DND-41 (cell line): ENCODE data around the gene ST7.

Experiments used
- ATAC-seq: fragments of 200-7000 bp; cut with Tn5 transposase; 3 replicates; pipeline ENCODE4 v1.9.1; 2021; ENCODE audit warnings: low read depth; ENCODE audit not compliant: insufficient read depth
- DNase-seq: peaks from one replicate; pipeline ENCODE4 v3.0.0-alpha.2; 2020
- H2AFZ ChIP-seq: 2 replicates; pipeline ENCODE4 v1.6.0; 2012; ENCODE audit warnings: low read depth, low read length
- H3K27ac ChIP-seq: 2 replicates; pipeline ENCODE4 v1.5.1; 2012; ENCODE audit warnings: low read length, inconsistent platforms
- H3K27me3 ChIP-seq: fragments of 200-600 bp; sonication (generic); 2 replicates; pipeline ENCODE4 v1.6.0; 2012; ENCODE audit warnings: low read length, mild to moderate bottlenecking, inconsistent platforms; ENCODE audit not compliant: insufficient read depth, poor library complexity
- H3K36me3 ChIP-seq: 2 replicates; pipeline ENCODE4 v1.5.1; 2012; ENCODE audit warnings: low read length, inconsistent platforms; ENCODE audit not compliant: insufficient read depth
- H3K4me1 ChIP-seq: 2 replicates; pipeline ENCODE4 v1.5.1; 2012; ENCODE audit warnings: mild to moderate bottlenecking, low read length; ENCODE audit not compliant: insufficient read depth
- H3K4me2 ChIP-seq: 2 replicates; pipeline ENCODE4 v1.6.0; 2012; ENCODE audit warnings: mild to moderate bottlenecking, moderate library complexity, low read length, inconsistent platforms; ENCODE audit not compliant: insufficient read depth
- H3K4me3 ChIP-seq, 2 experiments: fragments of 200-600 bp in 1 of 2; shearing (Covaris generic) in 1 of 2; 2 replicates each; pipeline ENCODE4 v1.5.1; 2012 to 2016; ENCODE audit warnings: inconsistent platforms in 2 of 2, low read length in 2 of 2, mild to moderate bottlenecking in 2 of 2, low read depth in 1 of 2, moderate library complexity in 1 of 2
- H3K79me2 ChIP-seq: 2 replicates; pipeline ENCODE4 v1.6.0; 2012; ENCODE audit warnings: low read length, inconsistent platforms; ENCODE audit not compliant: insufficient read depth
- H3K9ac ChIP-seq: 2 replicates; pipeline ENCODE4 v1.6.0; 2012; ENCODE audit warnings: low read depth, mild to moderate bottlenecking, inconsistent platforms, low read length, moderate library complexity
- H3K9me3 ChIP-seq: 2 replicates; pipeline ENCODE4 v1.5.1; 2012; ENCODE audit warnings: low read length, moderate library complexity, mild to moderate bottlenecking, inconsistent platforms; ENCODE audit not compliant: insufficient read depth, severe bottlenecking
- H4K20me1 ChIP-seq: 2 replicates; pipeline ENCODE4 v1.6.0; 2012; ENCODE audit warnings: low read length; ENCODE audit not compliant: insufficient read depth
- CTCF ChIP-seq: IDR thresholded peaks from 2 replicates; pipeline ENCODE4 v1.5.1; 2012; ENCODE audit warnings: borderline replicate concordance, low read length, moderate library complexity, mild to moderate bottlenecking; ENCODE audit not compliant: poor library complexity, severe bottlenecking; ENCODE audit errors: extremely low read depth
- EZH2 ChIP-seq: IDR thresholded peaks from 3 replicates; pipeline ENCODE4 v1.6.1; 2012; ENCODE audit warnings: borderline replicate concordance, low read depth, mild to moderate bottlenecking, moderate library complexity, low read length, inconsistent platforms; ENCODE audit not compliant: severe bottlenecking

The ST7 gene

GRCh38 chr7:117021366-117021765 is 68.1 kb downstream of the ST7 start:
- DNase-seq (no peak), ATAC-seq (no peak)
- no peaks in the 10 kb centered on the region for H3K79me2 ChIP-seq
- H3K9ac ChIP-seq = no peak overlapping the region
- TF ChIP-seq CTCF = no peak
- no peak for TF ChIP-seq EZH2
- H3K27me3 ChIP-seq = peaks cover 26% of the 10 kb centered on the region
- no peaks in the 10 kb centered on the region for H3K4me1 ChIP-seq
- no peaks in the 10 kb centered on the region for H4K20me1 ChIP-seq
- H2AFZ ChIP-seq = no peak overlapping the region
- H3K27ac ChIP-seq = no peak overlapping the region
- H3K4me2 ChIP-seq = no peak overlapping the region
- H3K36me3 ChIP-seq = no peaks in the 10 kb centered on the region
- no peaks in the 10 kb centered on the region for H3K9me3 ChIP-seq
- no peak overlapping the region for H3K4me3 ChIP-seq

GRCh38 chr7:117021986-117022385 is 68.7 kb downstream of the ST7 start:
- DNase-seq (no peak), ATAC-seq (no peak)
- Histone ChIP-seq H4K20me1 (no peaks in the 10 kb centered on the region), H3K9me3 (no peaks in the 10 kb centered on the region), H3K79me2 (no peaks in the 10 kb centered on the region), H3K36me3 (no peaks in the 10 kb centered on the region), H3K27ac (no peak overlapping the region), H3K9ac (no peak overlapping the region), H3K4me1 (no peaks in the 10 kb centered on the region), H3K4me3 (no peak overlapping the region), H2AFZ (no peak overlapping the region), H3K27me3 (peaks cover 21% of the 10 kb centered on the region), H3K4me2 (no peak overlapping the region)
- no peak for TF ChIP-seq EZH2
- TF ChIP-seq CTCF = no peak

- H4K20me1 ChIP-seq = no peaks in the 10 kb centered on the region
- H3K27me3 ChIP-seq = peaks cover 14% of the 10 kb centered on the region
- no peak overlapping the region for H3K9ac ChIP-seq
- H2AFZ ChIP-seq = no peak overlapping the region
- H3K4me3 ChIP-seq = no peak overlapping the region
- no peaks in the 10 kb centered on the region for H3K79me2 ChIP-seq
- DNase-seq (no peak), ATAC-seq (no peak)
- TF ChIP-seq CTCF (no peak), EZH2 (no peak)
- H3K9me3 ChIP-seq = no peaks in the 10 kb centered on the region
- no peak overlapping the region for H3K27ac ChIP-seq
- no peaks in the 10 kb centered on the region for H3K36me3 ChIP-seq
- H3K4me2 ChIP-seq = no peak overlapping the region
- no peaks in the 10 kb centered on the region for H3K4me1 ChIP-seq
These were observed 70.1 kb downstream of the ST7 start for GRCh38 chr7:117023325-117023854.

GRCh38 chr7:117024811-117025210 is 71.5 kb downstream of the ST7 start:
- Histone ChIP-seq H3K4me1 (no peaks in the 10 kb centered on the region), H3K27ac (no peak overlapping the region), H3K4me2 (no peak overlapping the region), H2AFZ (no peak overlapping the region), H4K20me1 (no peaks in the 10 kb centered on the region), H3K36me3 (no peaks in the 10 kb centered on the region), H3K9me3 (no peaks in the 10 kb centered on the region), H3K4me3 (no peak overlapping the region), H3K27me3 (peaks cover 14% of the 10 kb centered on the region), H3K79me2 (no peaks in the 10 kb centered on the region), H3K9ac (no peak overlapping the region)
- ATAC-seq (no peak), DNase-seq (no peak)
- no peak for TF ChIP-seq CTCF
- TF ChIP-seq EZH2 = no peak
